ENCODE data around the gene SHMT2. TPM values are rescaled to one million over a fixed set of nuclear protein-coding genes. Genes with fewer than 3 reads are reported as not detected.

SHMT2 gene
- total and polyA plus RNA-seq, 9 of the 15 experiments (the other 6 are each of a cell fraction or from before 2014, with no cell fraction given): 46.1 to 319 (median 115) TPM

GRCh38 chr12:57224973-57225679, 4.4 kb upstream of the SHMT2 start (continued):
- TF ChIP-seq, protein P1, sequence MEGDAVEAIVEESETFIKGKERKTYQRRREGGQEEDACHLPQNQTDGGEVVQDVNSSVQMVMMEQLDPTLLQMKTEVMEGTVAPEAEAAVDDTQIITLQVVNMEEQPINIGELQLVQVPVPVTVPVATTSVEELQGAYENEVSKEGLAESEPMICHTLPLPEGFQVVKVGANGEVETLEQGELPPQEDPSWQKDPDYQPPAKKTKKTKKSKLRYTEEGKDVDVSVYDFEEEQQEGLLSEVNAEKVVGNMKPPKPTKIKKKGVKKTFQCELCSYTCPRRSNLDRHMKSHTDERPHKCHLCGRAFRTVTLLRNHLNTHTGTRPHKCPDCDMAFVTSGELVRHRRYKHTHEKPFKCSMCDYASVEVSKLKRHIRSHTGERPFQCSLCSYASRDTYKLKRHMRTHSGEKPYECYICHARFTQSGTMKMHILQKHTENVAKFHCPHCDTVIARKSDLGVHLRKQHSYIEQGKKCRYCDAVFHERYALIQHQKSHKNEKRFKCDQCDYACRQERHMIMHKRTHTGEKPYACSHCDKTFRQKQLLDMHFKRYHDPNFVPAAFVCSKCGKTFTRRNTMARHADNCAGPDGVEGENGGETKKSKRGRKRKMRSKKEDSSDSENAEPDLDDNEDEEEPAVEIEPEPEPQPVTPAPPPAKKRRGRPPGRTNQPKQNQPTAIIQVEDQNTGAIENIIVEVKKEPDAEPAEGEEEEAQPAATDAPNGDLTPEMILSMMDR (IDR thresholded peaks at IDR 0.05 in 2 of 3, conservative IDR thresholded peaks at IDR 0.05 in 1 of 3; ENCODE audit: insufficient read depth in 2 of 3, low read depth in 1 of 3, low read length in 3 of 3): peak; percentile 10 to 31 (median 20); a peak in 1 of 6 replicates
- TF ChIP-seq SAFB (IDR thresholded peaks at IDR 0.05; ENCODE audit: borderline replicate concordance, low read depth, low read length) (no peak), ZBTB7A (IDR thresholded peaks at IDR 0.05; ENCODE audit: borderline replicate concordance, control insufficient read depth, low read depth, low read length) (peak; percentile 10; the same call in 1 of the 2 replicates), E2F5 (CRISPR knock-in tag; IDR thresholded peaks at IDR 0.05) (no peak), EP400 (IDR thresholded peaks at IDR 0.05) (no peak), ZNF121 (CRISPR knock-in tag; conservative IDR thresholded peaks at IDR 0.05) (peak; percentile 58; the same call in 1 of the 2 replicates), NFRKB (IDR thresholded peaks at IDR 0.05; ENCODE audit: low read depth) (no peak), BRF2 (IDR thresholded peaks at IDR 0.05; ENCODE audit: borderline replicate concordance, insufficient read depth, insufficient read length) (no peak), ZNF41 (CRISPR knock-in tag; conservative IDR thresholded peaks at IDR 0.05) (no peak), POLR2H (tag; IDR thresholded peaks at IDR 0.05; ENCODE audit: low read depth) (no peak), ZNF561 (CRISPR knock-in tag; conservative IDR thresholded peaks at IDR 0.05) (no peak), CHD4 (IDR thresholded peaks at IDR 0.05; ENCODE audit: insufficient read depth, insufficient replicate concordance, low read depth, low read length, poor library complexity, severe bottlenecking) (no peak)
- TF ChIP-seq, protein P2, sequence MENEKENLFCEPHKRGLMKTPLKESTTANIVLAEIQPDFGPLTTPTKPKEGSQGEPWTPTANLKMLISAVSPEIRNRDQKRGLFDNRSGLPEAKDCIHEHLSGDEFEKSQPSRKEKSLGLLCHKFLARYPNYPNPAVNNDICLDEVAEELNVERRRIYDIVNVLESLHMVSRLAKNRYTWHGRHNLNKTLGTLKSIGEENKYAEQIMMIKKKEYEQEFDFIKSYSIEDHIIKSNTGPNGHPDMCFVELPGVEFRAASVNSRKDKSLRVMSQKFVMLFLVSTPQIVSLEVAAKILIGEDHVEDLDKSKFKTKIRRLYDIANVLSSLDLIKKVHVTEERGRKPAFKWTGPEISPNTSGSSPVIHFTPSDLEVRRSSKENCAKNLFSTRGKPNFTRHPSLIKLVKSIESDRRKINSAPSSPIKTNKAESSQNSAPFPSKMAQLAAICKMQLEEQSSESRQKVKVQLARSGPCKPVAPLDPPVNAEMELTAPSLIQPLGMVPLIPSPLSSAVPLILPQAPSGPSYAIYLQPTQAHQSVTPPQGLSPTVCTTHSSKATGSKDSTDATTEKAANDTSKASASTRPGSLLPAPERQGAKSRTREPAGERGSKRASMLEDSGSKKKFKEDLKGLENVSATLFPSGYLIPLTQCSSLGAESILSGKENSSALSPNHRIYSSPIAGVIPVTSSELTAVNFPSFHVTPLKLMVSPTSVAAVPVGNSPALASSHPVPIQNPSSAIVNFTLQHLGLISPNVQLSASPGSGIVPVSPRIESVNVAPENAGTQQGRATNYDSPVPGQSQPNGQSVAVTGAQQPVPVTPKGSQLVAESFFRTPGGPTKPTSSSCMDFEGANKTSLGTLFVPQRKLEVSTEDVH (IDR thresholded peaks at IDR 0.05; ENCODE audit: low read depth, partially characterized antibody): no peak

Measured in K562 (cell line).